K562 (cell line): ENCODE measurements around the gene SLC17A9. TPM values are rescaled to one million over a fixed set of nuclear protein-coding genes. Genes with fewer than 3 reads are reported as not detected.

ENCODE experiments used
- ATF2 ChIP-seq: sonication (generic); formaldehyde crosslinking; IDR thresholded peaks from 2 replicates; pipeline ENCODE4 v1.8.1; 2022; ENCODE audit warnings: missing genetic modification reagents
- E2F5 ChIP-seq: sonication (generic); formaldehyde crosslinking; IDR thresholded peaks from 2 replicates; pipeline ENCODE4 v1.8.0; 2022; ENCODE audit warnings: mild to moderate bottlenecking, missing genetic modification reagents
- EGR1 ChIP-seq: fragments of 450-650 bp; conservative IDR thresholded peaks from 2 replicates; pipeline ENCODE4 v1.6.1; 2017; ENCODE audit warnings: mild to moderate bottlenecking
- GABPB1 ChIP-seq: sonication (generic); formaldehyde crosslinking; IDR thresholded peaks from 2 replicates; pipeline ENCODE4 v1.8.0; 2022; ENCODE audit warnings: mild to moderate bottlenecking, missing genetic modification reagents
- GTF2E2 ChIP-seq: fragments of 200-800 bp; sonication (Bioruptor generic); IDR thresholded peaks from 2 replicates; pipeline ENCODE4 v1.6.1; 2016; ENCODE audit warnings: missing genetic modification characterization, missing compliant biosample characterization
- MEF2A ChIP-seq: IDR thresholded peaks from 2 replicates; pipeline ENCODE4 v1.6.1; 2011; ENCODE audit warnings: low read depth, mild to moderate bottlenecking, low read length, moderate library complexity; ENCODE audit not compliant: control insufficient read depth
- MNT ChIP-seq, 2 experiments: fragments of 450-650 bp; conservative IDR thresholded peaks; 2 replicates each; pipeline ENCODE4 v1.6.1; 2017; ENCODE audit warnings: mild to moderate bottlenecking in 2 of 2, moderate library complexity in 2 of 2
- NKRF ChIP-seq: fragments of 450-650 bp; IDR thresholded peaks from 2 replicates; pipeline ENCODE4 v1.6.1; 2016; ENCODE audit warnings: borderline replicate concordance
- PTBP1 ChIP-seq: fragments of 200-400 bp; formaldehyde crosslinking; IDR thresholded peaks from 2 replicates; pipeline ENCODE4 v1.6.1; 2017; ENCODE audit warnings: low read depth, low read length
- RAD21 ChIP-seq, 2 experiments: fragments of 250-450 bp in 1 of 2; fragments of 450-650 bp in 1 of 2; sonication (Bioruptor Pico) in 1 of 2; formaldehyde crosslinking in 1 of 2; IDR thresholded peaks in 1 of 2; conservative IDR thresholded peaks in 1 of 2; 2 replicates each; pipeline versions ENCODE4 v1.4.0 to v1.8.0; 2020 to 2022; ENCODE audit warnings: mild to moderate bottlenecking in 2 of 2, moderate library complexity in 1 of 2
- SPI1 ChIP-seq: IDR thresholded peaks from 2 replicates; pipeline ENCODE4 v1.6.1; 2011; ENCODE audit warnings: low read depth, low read length, control low read depth, borderline replicate concordance
- THAP12 ChIP-seq: fragments of 250-450 bp; sonication (Bioruptor Pico); IDR thresholded peaks from 2 replicates; pipeline ENCODE4 v1.9.0; 2021; ENCODE audit warnings: mild to moderate bottlenecking, inconsistent platforms
- ZFP36 ChIP-seq: fragments of 150-350 bp; IDR thresholded peaks from 2 replicates; pipeline ENCODE4 v1.6.1; 2018; ENCODE audit warnings: low read length, low read depth; ENCODE audit not compliant: partially characterized antibody
- ZNF347 ChIP-seq: fragments of 450-650 bp; formaldehyde crosslinking; IDR thresholded peaks from 2 replicates; pipeline ENCODE4 v1.4.0; 2020; ENCODE audit warnings: low read depth, mild to moderate bottlenecking, moderate library complexity
- ZNF57 ChIP-seq: fragments of 450-650 bp; formaldehyde crosslinking; IDR thresholded peaks from 2 replicates; pipeline ENCODE4 v1.4.0; 2020; ENCODE audit warnings: mild to moderate bottlenecking, moderate library complexity
- ZNF76 ChIP-seq: fragments of 250-450 bp; sonication (Bioruptor Pico); IDR thresholded peaks from 2 replicates; pipeline ENCODE4 v1.4.0; 2020; ENCODE audit warnings: mild to moderate bottlenecking, moderate library complexity, borderline replicate concordance
- polyA plus RNA-seq, 8 experiments: library from polyadenylated mRNA; depleted of rRNA in 4 of 8; stranded (reverse) in 5 of 8; unstranded in 3 of 8; fragments of >200 nt; fragmentation: Nextera tagmentation in 2 of 8; fragmentation: Illumina TruSeq in 1 of 8; extraction: Ambion mirVana in 2 of 8; extraction: Trizol in 1 of 8; gene quantifications; 2 replicates each; pipeline versions ENCODE4 v1.2.1 to v1.2.3, GENCODE V29; 2011 to 2014; ENCODE audit warnings: inconsistent platforms in 1 of 8, missing spikeins in 1 of 8
- total RNA-seq, 7 experiments: library from RNA; depleted of rRNA in 6 of 7; stranded (reverse); fragments of >200 nt in 6 of 7; fragmentation: Illumina TruSeq in 2 of 7; extraction: Trizol in 2 of 7; gene quantifications; 2 replicates each; pipeline versions ENCODE4 v1.2.1 to v1.2.3, GENCODE V29; 2011 to 2021; ENCODE audit warnings: low replicate concordance in 1 of 7

Gene SLC17A9
- total and polyA plus RNA-seq, 9 of the 15 experiments (the other 6 are each of a cell fraction or from before 2014, with no cell fraction given) = 0.04 to 0.31 TPM; not detected in 7

GRCh38 chr20:62926229-62927127 lies 26.0 kb upstream of the SLC17A9 start, which contains the start of gene DIDO1 (continued):
- TF ChIP-seq MNT (conservative IDR thresholded peaks at IDR 0.05) = peak in 1 of 2 experiments; percentile 52; a peak in 1 of 4 replicates
- no peak for TF ChIP-seq NKRF
- no peak for TF ChIP-seq GTF2E2 (tag)
- no peak for TF ChIP-seq RAD21 (CRISPR knock-in tag; conservative IDR thresholded peaks at IDR 0.05 in 1 of 2, IDR thresholded peaks at IDR 0.05 in 1 of 2)
- TF ChIP-seq ZFP36 = no peak
- no peak for TF ChIP-seq ZNF76 (CRISPR knock-in tag)
- TF ChIP-seq MEF2A = no peak
- peak; percentile 98 for TF ChIP-seq THAP12 (CRISPR knock-in tag)
- TF ChIP-seq PTBP1 = no peak
- TF ChIP-seq ATF2 = no peak
- no peak for TF ChIP-seq ZNF57 (CRISPR knock-in tag)
- TF ChIP-seq SPI1 = no peak
- no peak for TF ChIP-seq E2F5
- no peak for TF ChIP-seq GABPB1
- no peak for TF ChIP-seq ZNF347 (CRISPR knock-in tag)
- TF ChIP-seq EGR1 = peak; percentile 84
